Endodermal cell (in vitro differentiated cells): Measurements from ENCODE around the gene CHST7. TPM values are rescaled to one million over a fixed set of nuclear protein-coding genes. Genes with fewer than 3 reads are reported as not detected.

Experiments used
- DNase-seq: peaks from one replicate; pipeline ENCODE4 v3.0.0-alpha.2; 2017
- H3K27ac ChIP-seq: 2 replicates; pipeline ENCODE4 v1.5.1; 2013; ENCODE audit warnings: mild to moderate bottlenecking, low read depth, low read length, moderate library complexity
- H3K27me3 ChIP-seq: 2 replicates; pipeline ENCODE4 v1.6.1; 2013; ENCODE audit warnings: mild to moderate bottlenecking, low read length, moderate library complexity; ENCODE audit not compliant: insufficient read depth, control insufficient read depth, poor library complexity, severe bottlenecking
- H3K36me3 ChIP-seq: 2 replicates; pipeline ENCODE4 v1.7.0; 2013; ENCODE audit warnings: mild to moderate bottlenecking, low read length, moderate library complexity; ENCODE audit not compliant: control insufficient read depth, insufficient read depth
- H3K4me1 ChIP-seq: one replicate; pipeline ENCODE4 v1.7.0; 2013; ENCODE audit warnings: low read length; ENCODE audit not compliant: control insufficient read depth, insufficient read depth
- H3K4me3 ChIP-seq: 2 replicates; pipeline ENCODE4 v1.5.1; 2013; ENCODE audit warnings: mild to moderate bottlenecking, low read length, moderate library complexity
- H3K9ac ChIP-seq: 2 replicates; pipeline ENCODE4 v1.6.1; 2013; ENCODE audit warnings: mild to moderate bottlenecking, low read length, moderate library complexity; ENCODE audit not compliant: poor library complexity, severe bottlenecking; ENCODE audit errors: extremely low read depth
- H3K9me3 ChIP-seq: 2 replicates; pipeline ENCODE4 v1.6.1; 2013; ENCODE audit warnings: mild to moderate bottlenecking, low read length, moderate library complexity; ENCODE audit not compliant: control insufficient read depth
- H3K27ac Mint-ChIP-seq: 2 replicates; pipeline ENCODE4 v1.8.0; 2020; ENCODE audit warnings: mixed read lengths
- H3K27me3 Mint-ChIP-seq: 2 replicates; pipeline ENCODE4 v1.8.0; 2021; ENCODE audit warnings: mild to moderate bottlenecking, mixed read lengths; ENCODE audit not compliant: insufficient read depth
- H3K36me3 Mint-ChIP-seq: 2 replicates; pipeline ENCODE4 v1.8.0; 2020; ENCODE audit warnings: low read depth, mixed read lengths
- H3K4me1 Mint-ChIP-seq: 2 replicates; pipeline ENCODE4 v1.8.0; 2020; ENCODE audit warnings: mixed read lengths
- H3K4me3 Mint-ChIP-seq: 2 replicates; pipeline ENCODE4 v1.8.0; 2020; ENCODE audit warnings: mild to moderate bottlenecking, moderate library complexity, mixed read lengths
- H3K9me3 Mint-ChIP-seq: 2 replicates; pipeline ENCODE4 v1.8.0; 2020; ENCODE audit warnings: mild to moderate bottlenecking, mixed read lengths
- WGBS, 2 experiments: methylation state at CpG; one replicate each; pipeline versions ENCODE4 v1.1.5 to v1.1.7; 2013; ENCODE audit warnings: missing lambda C conversion rate in 2 of 2, mixed read lengths in 1 of 2; ENCODE audit not compliant: insufficient coverage in 1 of 2, insufficient read length in 1 of 2; 5-methylcytosine and 5-hydroxymethylcytosine counted together
- total RNA-seq, 2 donors: library from RNA; stranded (reverse); fragmentation: NEBNext Ultra II Directional in 1 of 2; extraction: Animal tissue kit (Norgen Biotek cat#: 25700) in 1 of 2; gene quantifications; 2 replicates in 1 of 2; 3 replicates in 1 of 2; pipeline ENCODE4 v1.2.1, GENCODE V29; 2021
- TF ChIP-seq, protein P1 (sequence below): fragments of 200-600 bp; sonication (generic); conservative IDR thresholded peaks from 2 replicates; pipeline ENCODE4 v1.5.0; 2021; ENCODE audit warnings: antibody characterized with exemption, mild to moderate bottlenecking

CHST7 gene
- total RNA-seq, 2 donors from 2014 or later, result 1.6 to 4.2 TPM

DNA sequence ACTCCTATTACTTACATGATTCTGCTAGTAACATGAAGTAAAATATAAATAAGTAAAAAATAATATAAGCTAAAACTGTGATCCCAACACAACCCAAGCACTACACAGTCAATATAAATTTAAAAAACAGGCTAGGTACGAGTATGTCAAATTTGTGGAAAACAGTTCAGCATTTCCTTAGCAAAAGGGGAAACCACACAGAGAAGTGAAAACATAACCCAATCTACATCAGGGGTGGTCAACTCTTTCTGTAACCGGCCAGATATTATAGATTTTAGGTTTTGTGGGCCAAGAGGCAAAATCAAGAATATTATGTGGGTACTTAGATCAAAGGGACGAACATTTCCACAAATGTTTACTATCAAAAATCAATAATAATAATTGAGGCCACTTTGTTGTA lies 70.1 kb downstream of the CHST7 start:
- H3K36me3 ChIP-seq, result peaks cover 27% of the 10 kb centered on the region
- TF ChIP-seq, protein P1, sequence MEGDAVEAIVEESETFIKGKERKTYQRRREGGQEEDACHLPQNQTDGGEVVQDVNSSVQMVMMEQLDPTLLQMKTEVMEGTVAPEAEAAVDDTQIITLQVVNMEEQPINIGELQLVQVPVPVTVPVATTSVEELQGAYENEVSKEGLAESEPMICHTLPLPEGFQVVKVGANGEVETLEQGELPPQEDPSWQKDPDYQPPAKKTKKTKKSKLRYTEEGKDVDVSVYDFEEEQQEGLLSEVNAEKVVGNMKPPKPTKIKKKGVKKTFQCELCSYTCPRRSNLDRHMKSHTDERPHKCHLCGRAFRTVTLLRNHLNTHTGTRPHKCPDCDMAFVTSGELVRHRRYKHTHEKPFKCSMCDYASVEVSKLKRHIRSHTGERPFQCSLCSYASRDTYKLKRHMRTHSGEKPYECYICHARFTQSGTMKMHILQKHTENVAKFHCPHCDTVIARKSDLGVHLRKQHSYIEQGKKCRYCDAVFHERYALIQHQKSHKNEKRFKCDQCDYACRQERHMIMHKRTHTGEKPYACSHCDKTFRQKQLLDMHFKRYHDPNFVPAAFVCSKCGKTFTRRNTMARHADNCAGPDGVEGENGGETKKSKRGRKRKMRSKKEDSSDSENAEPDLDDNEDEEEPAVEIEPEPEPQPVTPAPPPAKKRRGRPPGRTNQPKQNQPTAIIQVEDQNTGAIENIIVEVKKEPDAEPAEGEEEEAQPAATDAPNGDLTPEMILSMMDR, result no peak
- peaks cover 2% of the 10 kb centered on the region for H3K4me1 Mint-ChIP-seq

GRCh38 chrX:46645614-46646013 lies 72.0 kb downstream of the CHST7 start:
- Mint-ChIP-seq H3K27ac (no peak overlapping the region), H3K36me3 (peaks cover 25% of the 10 kb centered on the region), H3K9me3 (peaks cover 72% of the 10 kb centered on the region), H3K27me3 (no peaks in the 10 kb centered on the region), H3K4me3 (no peak overlapping the region), H3K4me1 (peaks cover 20% of the 10 kb centered on the region)
- no peaks in the 10 kb centered on the region for H3K4me1 ChIP-seq
- H3K9me3 ChIP-seq, result no peaks in the 10 kb centered on the region
- H3K27ac ChIP-seq, result no peak overlapping the region
- no peak overlapping the region for H3K4me3 ChIP-seq
- DNase-seq, result no peak
- H3K27me3 ChIP-seq, result no peaks in the 10 kb centered on the region
- H3K36me3 ChIP-seq, result peaks cover 25% of the 10 kb centered on the region
- H3K9ac ChIP-seq, result no peak overlapping the region
- TF ChIP-seq, protein P1, result no peak
- WGBS, 2 experiments, result 84 to 95% methylated on average over 3 of the region's 4 CpGs

More for the DNA sequence above, 70.1 kb downstream of the CHST7 start:
- Mint-ChIP-seq H3K36me3 (peaks cover 29% of the 10 kb centered on the region), H3K27me3 (no peaks in the 10 kb centered on the region), H3K9me3 (peaks cover 67% of the 10 kb centered on the region), H3K27ac (no peak overlapping the region), H3K4me3 (no peak overlapping the region)
- no peaks in the 10 kb centered on the region for H3K9me3 ChIP-seq
- no peaks in the 10 kb centered on the region for H3K4me1 ChIP-seq
- no peaks in the 10 kb centered on the region for H3K27me3 ChIP-seq
- 100% methylated on average over 1 of the region's 3 CpGs; no CpG with 5 or more reads in 1 of the 2 experiments for WGBS, 2 experiments
- DNase-seq, result no peak
- H3K27ac ChIP-seq, result no peak overlapping the region
- H3K9ac ChIP-seq, result no peak overlapping the region
- no peak overlapping the region for H3K4me3 ChIP-seq

- TF ChIP-seq, protein P1, result no peak
- Mint-ChIP-seq H3K27me3 (no peaks in the 10 kb centered on the region), H3K4me1 (peaks cover 24% of the 10 kb centered on the region), H3K4me3 (no peak overlapping the region), H3K9me3 (peaks cover 63% of the 10 kb centered on the region), H3K27ac (no peak overlapping the region), H3K36me3 (peaks cover 19% of the 10 kb centered on the region)
- no peaks in the 10 kb centered on the region for H3K27me3 ChIP-seq
- 87% methylated on average over 5 of the region's 5 CpGs; no CpG with 5 or more reads in 1 of the 2 experiments for whole genome bisulfite sequencing, 2 experiments
- H3K4me1 ChIP-seq, result no peaks in the 10 kb centered on the region
- H3K27ac ChIP-seq, result no peak overlapping the region
- no peak overlapping the region for H3K4me3 ChIP-seq
- no peaks in the 10 kb centered on the region for H3K9me3 ChIP-seq
- no peak overlapping the region for H3K9ac ChIP-seq
- DNase-seq, result no peak
- peaks cover 14% of the 10 kb centered on the region for H3K36me3 ChIP-seq
These were observed 73.7 kb downstream of the CHST7 start for GRCh38 chrX:46647251-46647650.

Other genes with a start within 250 kb of the CHST7 start
- gene ZNF674, start 28.3 kb upstream of the CHST7 start, total RNA-seq, result 1 to 10 TPM; 4.4 to 4.6 TPM
- gene SLC9A7, start 185.4 kb downstream of the CHST7 start, total RNA-seq, result 10 to 100 TPM; 23.7 to 25.3 TPM